Choroid plexus epithelial cell (primary cell): Measurements from ENCODE around the gene OR10A3.
"Not testable (repeated sequence)": the region's sequence is repeated elsewhere in the genome, so short reads cannot be mapped to it uniquely, and the experiment has no call there.

Source experiments
- DNase-seq: peaks from one replicate; pipeline ENCODE4 v3.0.0-alpha.2; 2010; ENCODE audit warnings: low read depth
- H3K4me3 ChIP-seq: 2 replicates; pipeline ENCODE4 v1.5.1; 2011; ENCODE audit warnings: low read depth, mild to moderate bottlenecking, control low read depth, low read length, moderate library complexity
- CTCF ChIP-seq: conservative IDR thresholded peaks from 2 replicates; pipeline ENCODE4 v1.5.1; 2011; ENCODE audit warnings: low read depth, mild to moderate bottlenecking, control low read depth, inconsistent platforms, low read length, moderate library complexity

The OR10A3 gene

GRCh38 chr11:7941608-7942007 lies at the start of gene OR10A3:
TSS of gene OR10A3 (minus strand) at chr11:7941708. CDS start at chr11:7939520, 2,188 bp downstream.
- no peak for DNase-seq
- TF ChIP-seq CTCF, result no peak

GRCh38 chr11:7987560-7987883 lies 46.0 kb upstream of the OR10A3 start:
- peak overlapping the region; percentile 74 for H3K4me3 ChIP-seq
- DNase-seq, result not testable (repeated sequence)

More at GRCh38 chr11:7941608-7942007, at the start of gene OR10A3:
- no peak within 1 kb of the TSS for H3K4me3 ChIP-seq

- DNase-seq, result peak; percentile 100
- peak within 1 kb of the TSS; percentile 74 for H3K4me3 ChIP-seq
- peak; percentile 85 for TF ChIP-seq CTCF
Observed at GRCh38 chr11:7986768-7987559, 45.5 kb upstream of the OR10A3 start, which contains the start of gene EIF3F. TSS of gene EIF3F (plus strand) at chr11:7987337. CDS start at chr11:7987353, 16 bp downstream.

GRCh38 chr11:7983832-7984590 lies 42.5 kb upstream of the OR10A3 start:
- DNase-seq, result no peak
- no peak overlapping the region for H3K4me3 ChIP-seq
- no peak for TF ChIP-seq CTCF

GRCh38 chr11:7982582-7983119 lies 41.1 kb upstream of the OR10A3 start:
- DNase-seq, result no peak
- H3K4me3 ChIP-seq, result no peak overlapping the region
- TF ChIP-seq CTCF, result no peak

GRCh38 chr11:7981619-7982157 lies 40.2 kb upstream of the OR10A3 start:
- TF ChIP-seq CTCF, result no peak
- no peak overlapping the region for H3K4me3 ChIP-seq
- no peak for DNase-seq

- DNase-seq, result peak; percentile 89
- peak overlapping the region; percentile 3 for H3K4me3 ChIP-seq
- no peak for TF ChIP-seq CTCF
Observed at GRCh38 chr11:7977232-7977917, 35.9 kb upstream of the OR10A3 start.
